Loucy (cell line): Measurements from ENCODE around the gene MAP4K3.

ENCODE experiments used
- H2AFZ ChIP-seq: fragments of 200-600 bp; sonication (generic); 2 replicates; pipeline ENCODE4 v1.6.0; 2016; ENCODE audit warnings: antibody characterized with exemption, mild to moderate bottlenecking, low read length, moderate library complexity
- H3F3A ChIP-seq: fragments of 200-600 bp; 2 replicates; pipeline ENCODE4 v1.6.0; 2016; ENCODE audit warnings: antibody characterized with exemption, low read depth, mild to moderate bottlenecking
- H3K27me3 ChIP-seq: fragments of 200-600 bp; sonication (generic); 2 replicates; pipeline ENCODE4 v1.6.1; 2014; ENCODE audit warnings: low read length, mild to moderate bottlenecking; ENCODE audit not compliant: insufficient read depth, poor library complexity, severe bottlenecking
- H3K36me3 ChIP-seq: fragments of 200-600 bp; sonication (generic); 2 replicates; pipeline ENCODE4 v1.6.1; 2016; ENCODE audit warnings: low read length; ENCODE audit not compliant: insufficient read depth
- H3K4me1 ChIP-seq: fragments of 200-600 bp; sonication (generic); 2 replicates; pipeline ENCODE4 v1.5.1; 2014; ENCODE audit warnings: low read length, mild to moderate bottlenecking; ENCODE audit not compliant: insufficient read depth, poor library complexity, severe bottlenecking
- H3K4me2 ChIP-seq: fragments of 200-600 bp; sonication (generic); 2 replicates; pipeline ENCODE4 v1.6.0; 2014; ENCODE audit warnings: antibody characterized with exemption, low read length, low read depth, mild to moderate bottlenecking; ENCODE audit not compliant: poor library complexity, severe bottlenecking
- H3K4me3 ChIP-seq: fragments of 200-600 bp; sonication (generic); 2 replicates; pipeline ENCODE4 v1.5.1; 2014; ENCODE audit warnings: low read length, mild to moderate bottlenecking, mixed read lengths; ENCODE audit not compliant: poor library complexity, severe bottlenecking
- H3K79me2 ChIP-seq: fragments of 200-600 bp; sonication (generic); 2 replicates; pipeline ENCODE4 v1.6.1; 2014; ENCODE audit warnings: low read length; ENCODE audit not compliant: insufficient read depth
- H3K9ac ChIP-seq: fragments of 200-600 bp; sonication (generic); 2 replicates; pipeline ENCODE4 v1.6.0; 2014; ENCODE audit warnings: mild to moderate bottlenecking, low read depth, low read length, moderate library complexity; ENCODE audit not compliant: poor library complexity, severe bottlenecking
- H3K9me2 ChIP-seq: fragments of 200-600 bp; sonication (generic); replicated peaks from 2 replicates; pipeline ENCODE4 v1.6.1; 2016; ENCODE audit warnings: low read depth, low read length, mixed read lengths
- H3K9me3 ChIP-seq: fragments of 200-600 bp; sonication (generic); 2 replicates; pipeline ENCODE4 v1.6.1; 2014; ENCODE audit warnings: mild to moderate bottlenecking, antibody characterized with exemption, low read length, low read depth; ENCODE audit not compliant: insufficient read depth
- H4K20me1 ChIP-seq: fragments of 200-600 bp; sonication (generic); 2 replicates; pipeline ENCODE4 v1.6.0; 2014; ENCODE audit warnings: antibody characterized with exemption, low read length, mild to moderate bottlenecking; ENCODE audit not compliant: insufficient read depth, poor library complexity, severe bottlenecking
- EZH2phosphoT487 ChIP-seq: fragments of 200-600 bp; IDR thresholded peaks from 2 replicates; pipeline ENCODE4 v1.6.1; 2018; ENCODE audit warnings: antibody characterized with exemption, mild to moderate bottlenecking, moderate library complexity, borderline replicate concordance
- TF ChIP-seq, protein P1 (sequence below): fragments of 200-600 bp; sonication (generic); conservative IDR thresholded peaks from 2 replicates; pipeline ENCODE4 v1.5.1; 2014; ENCODE audit warnings: mild to moderate bottlenecking, antibody characterized with exemption, low read length

The MAP4K3 gene

DNA sequence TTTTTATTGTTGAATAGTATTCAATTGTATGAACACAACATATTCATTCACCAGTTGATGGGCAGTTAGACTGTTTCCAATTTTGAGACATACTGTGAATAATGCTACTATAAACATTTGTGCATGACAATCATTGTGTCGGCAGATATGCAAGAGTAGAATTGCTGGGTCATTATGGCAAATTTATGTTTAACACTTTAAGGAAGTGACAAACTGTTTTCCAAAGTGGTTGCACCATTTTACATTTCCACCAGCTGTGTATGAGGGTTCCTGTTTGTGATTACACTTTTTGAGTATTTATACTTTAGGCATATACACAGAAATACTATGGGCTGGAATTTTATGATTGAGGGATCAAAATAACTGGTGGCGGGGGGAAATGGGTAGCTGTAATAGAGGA lies 61.2 kb downstream of the MAP4K3 start:
- Histone ChIP-seq H3K79me2 (no peaks in the 10 kb centered on the region; the same call in 1 of the 2 replicates), H3K9ac (no peak overlapping the region), H3K4me1 (no peaks in the 10 kb centered on the region), H3K27me3 (no peaks in the 10 kb centered on the region), H3K36me3 (peaks cover 26% of the 10 kb centered on the region; the same call in 1 of the 2 replicates), H3K4me3 (no peak overlapping the region), H4K20me1 (peaks cover 3% of the 10 kb centered on the region), H2AFZ (no peak overlapping the region), H3K9me2 (no peaks in the 10 kb centered on the region), H3K9me3 (no peaks in the 10 kb centered on the region; the same call in 1 of the 2 replicates), H3K4me2 (no peak overlapping the region), H3F3A (no peaks in the 10 kb centered on the region)
- TF ChIP-seq, protein P1, sequence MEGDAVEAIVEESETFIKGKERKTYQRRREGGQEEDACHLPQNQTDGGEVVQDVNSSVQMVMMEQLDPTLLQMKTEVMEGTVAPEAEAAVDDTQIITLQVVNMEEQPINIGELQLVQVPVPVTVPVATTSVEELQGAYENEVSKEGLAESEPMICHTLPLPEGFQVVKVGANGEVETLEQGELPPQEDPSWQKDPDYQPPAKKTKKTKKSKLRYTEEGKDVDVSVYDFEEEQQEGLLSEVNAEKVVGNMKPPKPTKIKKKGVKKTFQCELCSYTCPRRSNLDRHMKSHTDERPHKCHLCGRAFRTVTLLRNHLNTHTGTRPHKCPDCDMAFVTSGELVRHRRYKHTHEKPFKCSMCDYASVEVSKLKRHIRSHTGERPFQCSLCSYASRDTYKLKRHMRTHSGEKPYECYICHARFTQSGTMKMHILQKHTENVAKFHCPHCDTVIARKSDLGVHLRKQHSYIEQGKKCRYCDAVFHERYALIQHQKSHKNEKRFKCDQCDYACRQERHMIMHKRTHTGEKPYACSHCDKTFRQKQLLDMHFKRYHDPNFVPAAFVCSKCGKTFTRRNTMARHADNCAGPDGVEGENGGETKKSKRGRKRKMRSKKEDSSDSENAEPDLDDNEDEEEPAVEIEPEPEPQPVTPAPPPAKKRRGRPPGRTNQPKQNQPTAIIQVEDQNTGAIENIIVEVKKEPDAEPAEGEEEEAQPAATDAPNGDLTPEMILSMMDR, result no peak
- TF ChIP-seq EZH2phosphoT487, result no peak

DNA sequence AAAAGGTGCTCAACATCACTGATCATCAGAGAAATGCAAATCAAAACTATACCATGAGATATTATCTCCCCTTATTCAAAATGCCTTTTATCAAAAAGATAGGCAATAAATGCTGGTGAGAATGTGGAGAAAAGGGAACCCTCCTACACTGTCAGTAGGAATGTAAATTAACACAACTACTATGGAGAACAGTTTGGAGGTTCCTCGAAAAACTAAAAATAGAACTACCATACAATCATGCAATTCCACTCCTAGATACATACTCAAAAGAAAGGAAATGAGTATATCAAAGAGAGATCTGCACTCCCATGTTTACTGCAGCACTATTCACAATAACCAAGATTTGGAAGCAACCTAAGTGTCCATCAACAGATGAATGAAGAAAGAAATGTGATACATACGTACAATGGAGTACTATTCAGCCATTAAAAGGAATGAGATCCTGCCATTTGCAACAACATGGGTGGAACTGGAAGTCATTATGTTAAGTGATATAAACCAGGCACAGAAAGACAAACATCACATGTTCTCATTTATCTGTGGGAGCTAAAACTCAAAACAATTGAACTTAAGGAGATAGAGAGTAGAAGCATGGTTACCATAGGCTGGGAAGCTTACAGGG lies 63.8 kb downstream of the MAP4K3 start:
- TF ChIP-seq, protein P1, result no peak
- TF ChIP-seq EZH2phosphoT487, result no peak
- Histone ChIP-seq H3F3A (no peaks in the 10 kb centered on the region), H3K4me1 (peaks cover 9% of the 10 kb centered on the region), H2AFZ (no peak overlapping the region), H3K79me2 (no peaks in the 10 kb centered on the region; the same call in 1 of the 2 replicates), H4K20me1 (no peaks in the 10 kb centered on the region), H3K36me3 (peaks cover 27% of the 10 kb centered on the region; the same call in 1 of the 2 replicates), H3K4me3 (no peak overlapping the region), H3K9ac (no peak overlapping the region), H3K4me2 (no peak overlapping the region), H3K9me3 (no peaks in the 10 kb centered on the region; the same call in 1 of the 2 replicates), H3K9me2 (no peaks in the 10 kb centered on the region), H3K27me3 (no peaks in the 10 kb centered on the region)

DNA sequence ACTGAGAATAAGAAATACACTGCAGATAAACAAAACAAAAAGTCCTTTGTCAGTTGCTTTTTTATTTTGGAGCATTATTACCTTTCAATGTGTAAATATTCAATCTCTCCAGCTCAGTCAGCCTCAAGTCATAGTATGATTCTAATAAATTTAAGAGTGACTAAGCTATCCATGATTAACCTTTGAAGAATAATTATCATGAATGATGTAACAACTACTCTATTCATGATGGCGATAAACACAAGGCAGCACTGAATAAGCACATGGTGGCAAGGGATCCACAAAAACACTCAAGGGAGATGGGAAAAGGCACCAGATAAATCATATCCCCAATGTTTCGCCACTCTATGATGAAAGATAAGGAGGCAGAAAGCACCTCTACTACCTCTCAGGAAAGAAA lies 67.0 kb downstream of the MAP4K3 start:
- Histone ChIP-seq H3K27me3 (no peaks in the 10 kb centered on the region), H3K9ac (no peak overlapping the region), H3K9me2 (no peaks in the 10 kb centered on the region), H2AFZ (no peak overlapping the region), H3K4me1 (peaks cover 10% of the 10 kb centered on the region), H4K20me1 (no peaks in the 10 kb centered on the region), H3K36me3 (peaks cover 17% of the 10 kb centered on the region; the same call in 1 of the 2 replicates), H3K9me3 (no peaks in the 10 kb centered on the region; the same call in 1 of the 2 replicates), H3F3A (no peaks in the 10 kb centered on the region), H3K79me2 (no peaks in the 10 kb centered on the region; the same call in 1 of the 2 replicates), H3K4me2 (no peak overlapping the region), H3K4me3 (no peak overlapping the region)
- no peak for TF ChIP-seq EZH2phosphoT487
- TF ChIP-seq, protein P1, result no peak
